Suppressor macrophage treated with lipopolysaccharide for 4 hours (primary cell): ENCODE data around the gene HCAR3.

Source experiments
- DNase-seq: peaks from one replicate; pipeline ENCODE4 v3.0.0-alpha.2; 2020

The HCAR3 gene

DNA sequence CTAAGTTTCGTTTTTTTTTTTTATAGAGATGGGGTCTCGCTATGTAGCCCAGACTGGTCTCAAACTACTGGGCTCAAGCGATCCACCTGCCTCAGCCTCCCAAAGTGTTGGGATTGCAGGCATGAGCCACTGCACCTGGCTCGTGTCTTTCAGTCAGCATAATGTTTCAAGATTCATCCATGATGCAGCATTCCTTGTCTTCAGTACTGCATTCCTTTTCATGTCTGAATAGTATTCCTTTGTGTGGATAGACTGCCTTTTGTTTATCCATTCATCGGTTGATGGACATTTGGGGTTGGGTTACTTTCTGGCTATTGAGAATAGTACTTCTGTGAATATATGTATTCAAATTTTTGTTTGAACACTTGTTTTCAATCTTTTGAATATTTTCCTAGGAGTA, 50.9 kb downstream of the HCAR3 start:
- no peak for DNase-seq

GRCh38 chr12:122665349-122665748, 51.3 kb downstream of the HCAR3 start:
- DNase-seq: peak; percentile 19
